Bronchial epithelial cell (primary cell): ENCODE measurements around the gene CKM. TPM values are rescaled to one million over a fixed set of nuclear protein-coding genes. Genes with fewer than 3 reads are reported as not detected.

ENCODE experiments used
- DNase-seq: peaks from one replicate; pipeline ENCODE4 v3.0.0-alpha.2; 2010; ENCODE audit warnings: low read depth
- FAIRE-seq: peaks from 2 replicates; lab custom pipeline; 2011; peaks lifted over from hg19 to GRCh38; lab: Jason Lieb, UNC
- H3K27me3 ChIP-seq: 2 replicates; pipeline ENCODE4 v1.5.1; 2011; ENCODE audit warnings: low read length; ENCODE audit not compliant: control insufficient read depth, insufficient read depth
- H3K36me3 ChIP-seq: 2 replicates; pipeline ENCODE4 v1.5.1; 2011; ENCODE audit warnings: low read length; ENCODE audit not compliant: control insufficient read depth, insufficient read depth
- H3K4me3 ChIP-seq: 2 replicates; pipeline ENCODE4 v1.5.1; 2011; ENCODE audit warnings: mild to moderate bottlenecking, low read depth, low read length, control low read depth
- CTCF ChIP-seq: IDR thresholded peaks from 2 replicates; pipeline ENCODE4 v1.5.1; 2011; ENCODE audit warnings: mild to moderate bottlenecking, moderate library complexity, low read length, control low read depth, inconsistent platforms; ENCODE audit not compliant: insufficient read depth, severe bottlenecking
- total RNA-seq: library from RNA; depleted of rRNA; stranded (reverse); fragments of >200 nt; gene quantifications from 2 replicates; pipeline ENCODE4 v1.2.1, GENCODE V29; 2014

Gene CKM
- total RNA-seq, 1 donor from 2014 or later, result under 0.01 TPM

- FAIRE-seq (no peak), DNase-seq (no peak)
- Histone ChIP-seq H3K36me3 (peaks cover 13% of the 10 kb centered on the region), H3K4me3 (no peak overlapping the region), H3K27me3 (no peaks in the 10 kb centered on the region)
- no peak for TF ChIP-seq CTCF
These were observed 33.2 kb upstream of the CKM start for GRCh38 chr19:45355910-45356309.

- no peak for TF ChIP-seq CTCF
- no peak for DNase-seq
- Histone ChIP-seq H3K4me3 (no peak overlapping the region), H3K27me3 (no peaks in the 10 kb centered on the region), H3K36me3 (peaks cover 16% of the 10 kb centered on the region)
- peak; percentile 28 for FAIRE-seq
These were observed 32.7 kb upstream of the CKM start for GRCh38 chr19:45355402-45355801.

GRCh38 chr19:45354241-45354842, 31.7 kb upstream of the CKM start:
- Histone ChIP-seq H3K36me3 (peaks cover 16% of the 10 kb centered on the region), H3K4me3 (no peak overlapping the region), H3K27me3 (no peaks in the 10 kb centered on the region)
- DNase-seq, result no peak
- TF ChIP-seq CTCF, result no peak
- FAIRE-seq, result no peak

GRCh38 chr19:45352914-45353796, 30.5 kb upstream of the CKM start:
- DNase-seq (no peak), FAIRE-seq (no peak)
- Histone ChIP-seq H3K27me3 (no peaks in the 10 kb centered on the region), H3K36me3 (peaks cover 22% of the 10 kb centered on the region), H3K4me3 (no peak overlapping the region)
- no peak for TF ChIP-seq CTCF

- no peak for DNase-seq
- TF ChIP-seq CTCF, result no peak
- no peaks in the 10 kb centered on the region for H3K27me3 ChIP-seq
- H3K36me3 ChIP-seq, result peaks cover 25% of the 10 kb centered on the region
- no peak for FAIRE-seq
- H3K4me3 ChIP-seq, result no peak overlapping the region
These were observed 29.8 kb upstream of the CKM start for GRCh38 chr19:45352471-45352870.
